H1 (cell line): ENCODE data around the gene YWHAE. TPM values are rescaled to one million over a fixed set of nuclear protein-coding genes. Genes with fewer than 3 reads are reported as not detected.
"Not testable (repeated sequence)": the region's sequence is repeated elsewhere in the genome, so short reads cannot be mapped to it uniquely, and the experiment has no call there.

Source experiments
- CTCF ChIA-PET: fragments of 300-600 bp; sonication (Branson Sonifier 250); formaldehyde crosslinking; loops from one replicate; lab custom pipeline; 2021; ENCODE audit not compliant: partially characterized antibody; lab: Charles Lee
- POLR2A ChIA-PET: fragments of 300-600 bp; sonication (Branson Sonifier 250); formaldehyde crosslinking; loops from one replicate; lab custom pipeline; 2021; ENCODE audit warnings: inconsistent platforms; ENCODE audit not compliant: partially characterized antibody; lab: Charles Lee
- DNase-seq, 2 experiments: peaks; one replicate each; pipeline versions ENCODE4 v3.0.0 to v3.0.0-alpha.2; 2010 to 2022; ENCODE audit warnings: low spot score in 2 of 2, low read depth in 1 of 2, mixed read lengths in 1 of 2
- FAIRE-seq: peaks from 2 replicates; lab custom pipeline; 2011; peaks lifted over from hg19 to GRCh38; lab: Jason Lieb, UNC
- H2AFZ ChIP-seq: 2 replicates; pipeline ENCODE4 v1.8.1; 2012; ENCODE audit warnings: low read length, inconsistent platforms
- H2AK5ac ChIP-seq: 2 replicates; pipeline ENCODE4 v1.6.1; 2013; ENCODE audit warnings: low read depth, low read length
- H2BK120ac ChIP-seq: replicated peaks from 2 replicates; pipeline ENCODE3; 2013; ENCODE audit warnings: low read depth, low read length, inconsistent platforms
- H2BK12ac ChIP-seq: 2 replicates; pipeline ENCODE4 v1.6.1; 2013; ENCODE audit warnings: low read depth, low read length
- H2BK15ac ChIP-seq: 2 replicates; pipeline ENCODE4 v1.6.1; 2013; ENCODE audit warnings: low read length
- H2BK20ac ChIP-seq: 2 replicates; pipeline ENCODE4 v1.6.1; 2013; ENCODE audit warnings: low read length
- H2BK5ac ChIP-seq: 2 replicates; pipeline ENCODE4 v1.6.1; 2013; ENCODE audit warnings: low read depth, low read length
- H3K14ac ChIP-seq: 2 replicates; pipeline ENCODE4 v1.6.1; 2013; ENCODE audit warnings: inconsistent platforms; ENCODE audit not compliant: insufficient read length
- H3K18ac ChIP-seq: 2 replicates; pipeline ENCODE4 v1.6.1; 2013; ENCODE audit warnings: low read length; ENCODE audit errors: extremely low read depth
- H3K23ac ChIP-seq: 2 replicates; pipeline ENCODE4 v1.6.1; 2013; ENCODE audit warnings: inconsistent platforms; ENCODE audit not compliant: insufficient read length
- H3K23me2 ChIP-seq: 2 replicates; pipeline ENCODE4 v1.6.1; 2013; ENCODE audit warnings: low read depth, low read length
- H3K27ac ChIP-seq: 2 replicates; pipeline ENCODE4 v1.6.1; 2011; ENCODE audit warnings: low read depth, low read length, inconsistent platforms
- H3K27me3 ChIP-seq, 4 experiments: replicated peaks in 1 of 4; 1 replicate in 1 of 4; 2 replicates in 3 of 4; pipeline versions ENCODE4 v1.6.1 to v1.8.1; 2011 to 2013; ENCODE audit warnings: low read length in 3 of 4, mild to moderate bottlenecking in 3 of 4, inconsistent platforms in 2 of 4, mixed read lengths in 2 of 4, moderate library complexity in 1 of 4; ENCODE audit not compliant: control insufficient read depth in 3 of 4, insufficient read depth in 3 of 4; ENCODE audit errors: extremely low read depth in 1 of 4
- H3K36me3 ChIP-seq, 4 experiments: 2 replicates each; pipeline versions ENCODE4 v1.6.1 to v1.8.1; 2011 to 2013; ENCODE audit warnings: mild to moderate bottlenecking in 4 of 4, low read length in 3 of 4, moderate library complexity in 2 of 4, control low read depth in 1 of 4, inconsistent platforms in 1 of 4; ENCODE audit not compliant: insufficient read depth in 4 of 4, control insufficient read depth in 2 of 4
- H3K4ac ChIP-seq: replicated peaks from 2 replicates; pipeline ENCODE3; 2013; ENCODE audit warnings: low read length, low read depth, mixed read lengths, inconsistent platforms; ENCODE audit not compliant: insufficient read length
- H3K4me1 ChIP-seq, 4 experiments: replicated peaks in 1 of 4; 1 replicate in 1 of 4; 2 replicates in 3 of 4; pipeline versions ENCODE4 v1.6.1 to v1.8.1; 2011 to 2013; ENCODE audit warnings: low read length in 3 of 4, inconsistent platforms in 2 of 4, mixed read lengths in 1 of 4; ENCODE audit not compliant: insufficient read depth in 4 of 4, control insufficient read depth in 3 of 4
- H3K4me2 ChIP-seq, 2 experiments: 2 replicates each; pipeline versions ENCODE4 v1.6.1 to v1.8.1; 2011 to 2013; ENCODE audit warnings: low read depth in 2 of 2, low read length in 2 of 2, control low read depth in 1 of 2, inconsistent platforms in 1 of 2, mild to moderate bottlenecking in 1 of 2; ENCODE audit not compliant: insufficient read depth in 1 of 2
- H3K4me3 ChIP-seq, 4 experiments: fragments of 200-600, 300-600 bp in 1 of 4; sonication (generic), shearing (Covaris generic), sonication (Bioruptor Twin) in 1 of 4; 2 replicates each; pipeline versions ENCODE4 v1.5.1 to v1.8.1; 2011 to 2016; ENCODE audit warnings: low read length in 4 of 4, low read depth in 3 of 4, control low read depth in 2 of 4, inconsistent platforms in 2 of 4, mild to moderate bottlenecking in 2 of 4, mixed read lengths in 1 of 4, moderate library complexity in 1 of 4; ENCODE audit not compliant: insufficient read depth in 2 of 4; ENCODE audit errors: extremely low read depth in 1 of 4
- H3K56ac ChIP-seq: replicated peaks from 2 replicates; pipeline ENCODE3; 2013; ENCODE audit warnings: low read depth, mild to moderate bottlenecking, mixed read lengths, low read length, inconsistent platforms; ENCODE audit not compliant: insufficient read length
- H3K79me1 ChIP-seq: 2 replicates; pipeline ENCODE4 v1.6.1; 2013; ENCODE audit warnings: low read depth, low read length, control low read depth
- H3K79me2 ChIP-seq, 2 experiments: 2 replicates each; pipeline versions ENCODE4 v1.6.1 to v1.8.1; 2012 to 2013; ENCODE audit warnings: low read length in 2 of 2, mild to moderate bottlenecking in 2 of 2, inconsistent platforms in 1 of 2; ENCODE audit not compliant: insufficient read depth in 2 of 2, control insufficient read depth in 1 of 2
- H3K9ac ChIP-seq, 4 experiments: replicated peaks in 1 of 4; 1 replicate in 1 of 4; 2 replicates in 3 of 4; pipeline versions ENCODE4 v1.6.1 to v1.8.1; 2011 to 2013; ENCODE audit warnings: low read depth in 3 of 4, low read length in 3 of 4, control low read depth in 2 of 4, mild to moderate bottlenecking in 2 of 4, moderate library complexity in 2 of 4, inconsistent platforms in 1 of 4; ENCODE audit errors: extremely low read depth in 1 of 4
- H3K9me3 ChIP-seq, 2 experiments: 2 replicates each; pipeline versions ENCODE4 v1.6.1 to v1.8.1; 2012 to 2013; ENCODE audit warnings: mild to moderate bottlenecking in 2 of 2, moderate library complexity in 2 of 2, control low read depth in 1 of 2, inconsistent platforms in 1 of 2, low read depth in 1 of 2, low read length in 1 of 2, mixed read lengths in 1 of 2; ENCODE audit not compliant: insufficient read depth in 2 of 2
- H4K20me1 ChIP-seq, 2 experiments: replicated peaks in 1 of 2; 2 replicates each; pipeline versions ENCODE3 to v1.8.1; 2011 to 2013; ENCODE audit warnings: inconsistent platforms in 2 of 2, low read length in 2 of 2, mild to moderate bottlenecking in 1 of 2; ENCODE audit not compliant: insufficient read depth in 2 of 2, control insufficient read depth in 1 of 2
- H4K5ac ChIP-seq: 2 replicates; pipeline ENCODE4 v1.6.1; 2013; ENCODE audit warnings: low read length, low read depth, mixed read lengths, inconsistent platforms; ENCODE audit not compliant: insufficient read length
- H4K8ac ChIP-seq: 2 replicates; pipeline ENCODE4 v1.8.0; 2013; ENCODE audit warnings: mild to moderate bottlenecking, moderate library complexity, low read length, inconsistent platforms; ENCODE audit not compliant: insufficient read depth; ENCODE audit errors: extremely low read depth
- H4K91ac ChIP-seq: replicated peaks from 2 replicates; pipeline ENCODE3; 2013; ENCODE audit warnings: low read length, mixed read lengths, inconsistent platforms; ENCODE audit not compliant: insufficient read length
- CEBPB ChIP-seq: IDR thresholded peaks from 2 replicates; pipeline ENCODE4 v1.6.1; 2012; ENCODE audit warnings: low read depth, low read length
- WGBS, 2 experiments: shearing (Covaris generic) in 1 of 2; methylation state at CpG; one replicate each; pipeline versions ENCODE4 v1.1.6 to v1.1.7; 2013 to 2015; ENCODE audit warnings: low lambda C conversion rate in 2 of 2, mixed read lengths in 2 of 2, inconsistent platforms in 1 of 2, low coverage in 1 of 2, missing lambda C conversion rate in 1 of 2; ENCODE audit not compliant: insufficient replicate concordance in 2 of 2, insufficient coverage in 1 of 2, insufficient read length in 1 of 2; ENCODE audit errors: extremely low coverage in 1 of 2, missing lambda C conversion rate in 1 of 2; 5-methylcytosine and 5-hydroxymethylcytosine counted together
- polyA plus RNA-seq, 7 experiments: library from polyadenylated mRNA; depleted of rRNA in 3 of 7; stranded (reverse) in 5 of 7; unstranded in 2 of 7; fragments of >200 nt in 5 of 7; fragments of 200-250 nt in 2 of 7; gene quantifications; 1 replicate in 5 of 7; 2 replicates in 1 of 7; 4 replicates in 1 of 7; pipeline versions ENCODE4 v1.2.1 to v1.2.3, GENCODE V29; 2011 to 2013; ENCODE audit warnings: missing spikeins in 2 of 7, mixed read lengths in 2 of 7
- total RNA-seq: library from RNA; stranded (reverse); fragmentation: NEBNext Ultra II Directional; extraction: Animal tissue kit (Norgen Biotek cat#: 25700); gene quantifications from 2 replicates; pipeline ENCODE4 v1.2.1, GENCODE V29; 2021
- TF ChIP-seq, protein P1 (sequence below): IDR thresholded peaks from 2 replicates; pipeline ENCODE4 v1.6.1; 2012; ENCODE audit warnings: inconsistent platforms

The YWHAE gene
- total and polyA plus RNA-seq, 2 of the 8 experiments (the other 6 are each of a cell fraction or from before 2014, with no cell fraction given) = 559 to 1,186 TPM

DNA sequence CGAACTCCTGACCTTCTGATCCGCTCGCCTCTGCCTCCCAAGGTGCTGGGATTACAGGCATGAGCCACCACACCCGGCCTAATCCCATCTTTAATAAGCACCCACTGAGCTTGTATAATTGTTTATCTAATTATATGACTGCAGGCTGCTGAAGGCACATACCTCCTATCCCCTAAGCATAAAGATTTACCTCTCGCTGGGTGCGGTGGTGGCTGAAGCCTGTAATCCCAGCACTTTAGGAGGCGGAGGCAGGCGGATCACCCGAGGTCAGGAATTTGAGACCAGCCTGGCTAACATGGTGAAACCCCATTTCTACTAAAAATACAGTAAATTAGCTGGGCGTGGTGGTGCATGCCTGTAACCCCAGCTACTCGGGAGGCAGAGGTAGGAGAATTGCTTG lies 20.1 kb upstream of the YWHAE start (continued):
- TF ChIP-seq CEBPB = no peak
- TF ChIP-seq, protein P1, sequence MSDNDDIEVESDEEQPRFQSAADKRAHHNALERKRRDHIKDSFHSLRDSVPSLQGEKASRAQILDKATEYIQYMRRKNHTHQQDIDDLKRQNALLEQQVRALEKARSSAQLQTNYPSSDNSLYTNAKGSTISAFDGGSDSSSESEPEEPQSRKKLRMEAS = no peak

DNA sequence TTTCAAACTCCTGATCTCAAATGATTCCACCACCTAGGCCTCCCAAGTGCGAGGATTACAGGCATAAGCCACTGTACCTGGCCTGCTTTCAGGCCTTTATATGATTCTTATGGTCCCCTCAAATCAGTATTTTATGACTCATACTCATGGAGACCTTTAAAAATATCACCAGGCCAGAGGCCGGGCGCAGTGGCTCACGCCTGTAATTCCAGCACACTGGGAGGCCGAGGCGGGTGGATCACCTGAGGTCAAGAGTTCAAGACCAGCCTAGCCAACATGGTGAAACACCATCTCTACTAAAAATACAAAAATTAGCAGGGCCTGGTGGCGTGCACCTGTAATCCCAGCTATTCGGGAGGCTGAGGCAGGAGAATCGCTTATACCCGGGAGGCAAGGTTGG lies 18.5 kb upstream of the YWHAE start:
- H3K18ac ChIP-seq, H4K5ac ChIP-seq, H3K56ac ChIP-seq, H3K79me2 ChIP-seq, H3K9ac ChIP-seq, H3K4me2 ChIP-seq, H3K9me3 ChIP-seq, H2BK15ac ChIP-seq, H3K23me2 ChIP-seq, H2BK120ac ChIP-seq, H3K4ac ChIP-seq, H3K23ac ChIP-seq, H2BK12ac ChIP-seq, H2AK5ac ChIP-seq, H2AFZ ChIP-seq, H4K20me1 ChIP-seq, DNase-seq, H2BK20ac ChIP-seq, H3K4me1 ChIP-seq, H3K14ac ChIP-seq, H3K27ac ChIP-seq, H4K91ac ChIP-seq, H2BK5ac ChIP-seq, H3K4me3 ChIP-seq, H3K79me1 ChIP-seq, H4K8ac ChIP-seq, FAIRE-seq, H3K27me3 ChIP-seq: not testable (repeated sequence)
- ChIA-PET CTCF (interaction anchor here (0.6 kb wide), 1 partner anchor 117 kb away, joined by 4 read pairs; no protein-coding TSS in a partner anchor), POLR2A (interaction anchor here (0.9 to 2.7 kb wide), 5 partner anchors 14 to 32 kb away, joined by 3 to 19 read pairs (median 6); partner anchors contain the start of gene YWHAE)
- H3K36me3 ChIP-seq = peaks cover 0 to 25% (median 17%) of the 10 kb centered on the region in 4 experiments; a peak in 7 of 8 replicates
- 89% methylated on average over 10 of the region's 10 CpGs; no CpG with 5 or more reads in 1 of the 2 experiments for WGBS, 2 experiments
